HG03039 (cell line): ENCODE data around the gene COPS3.
"Not testable (repeated sequence)": the region's sequence is repeated elsewhere in the genome, so short reads cannot be mapped to it uniquely, and the experiment has no call there.

ENCODE experiments used
- ATAC-seq: cut with Tn5 transposase; IDR thresholded peaks from one replicate; pipeline ENCODE4 v1.9.1; 2021; ENCODE audit warnings: mild to moderate bottlenecking, moderate library complexity; ENCODE audit not compliant: unreplicated experiment

Gene COPS3

GRCh38 chr17:17303010-17303846, 22.2 kb upstream of the COPS3 start, which contains the start of gene NT5M:
Gene NT5M (plus strand): TSS chr17:17303373. CDS start chr17:17303551, 178 bp downstream.
- ATAC-seq, result peak; percentile 41

GRCh38 chr17:17301659-17302058, 20.6 kb upstream of the COPS3 start:
- not testable (repeated sequence) for ATAC-seq

GRCh38 chr17:17300624-17301568, 19.9 kb upstream of the COPS3 start:
- ATAC-seq, result no peak

- no peak for ATAC-seq
These were observed 17.1 kb upstream of the COPS3 start for GRCh38 chr17:17298108-17298507.

GRCh38 chr17:17297217-17297616, 16.2 kb upstream of the COPS3 start:
- ATAC-seq, result no peak

- no peak for ATAC-seq
These were observed 14.1 kb upstream of the COPS3 start for GRCh38 chr17:17295141-17295540.

- no peak for ATAC-seq
These were observed 8.7 kb upstream of the COPS3 start for GRCh38 chr17:17289701-17290100.

- no peak for ATAC-seq
These were observed 8.0 kb upstream of the COPS3 start for GRCh38 chr17:17289086-17289485.

GRCh38 chr17:17285951-17286350, 4.9 kb upstream of the COPS3 start:
- ATAC-seq, result no peak

GRCh38 chr17:17279316-17279715, 1.7 kb downstream of the COPS3 start:
- no peak for ATAC-seq

- ATAC-seq, result not testable (repeated sequence)
These were observed 3.6 kb downstream of the COPS3 start for GRCh38 chr17:17277431-17277830.

GRCh38 chr17:17275971-17276370, 5.1 kb downstream of the COPS3 start:
- no peak for ATAC-seq

- ATAC-seq, result no peak
These were observed 10.9 kb downstream of the COPS3 start for GRCh38 chr17:17269926-17270773.

- ATAC-seq, result no peak
These were observed 16.6 kb downstream of the COPS3 start for GRCh38 chr17:17264430-17264829.

GRCh38 chr17:17258998-17259397, 22.0 kb downstream of the COPS3 start:
- no peak for ATAC-seq

GRCh38 chr17:17258011-17258410, 23.0 kb downstream of the COPS3 start:
- no peak for ATAC-seq

GRCh38 chr17:17256316-17256715, 24.7 kb downstream of the COPS3 start:
- ATAC-seq, result no peak

- not testable (repeated sequence) for ATAC-seq
These were observed 25.4 kb downstream of the COPS3 start for GRCh38 chr17:17255689-17256088.

- ATAC-seq, result no peak
These were observed 27.0 kb downstream of the COPS3 start for GRCh38 chr17:17254036-17254435.

- no peak for ATAC-seq
These were observed 27.6 kb downstream of the COPS3 start for GRCh38 chr17:17253406-17253805.
